ENCODE results near the gene ETFA.
"Not testable (repeated sequence)": the region's sequence is repeated elsewhere in the genome, so short reads cannot be mapped to it uniquely, and the experiment has no call there.

Gene ETFA

GRCh38 chr15:76324066-76324465 lies 12.8 kb upstream of the ETFA start:
- no peak for DNase-seq

GRCh38 chr15:76321602-76322001 lies 10.3 kb upstream of the ETFA start:
- DNase-seq = no peak

DNA sequence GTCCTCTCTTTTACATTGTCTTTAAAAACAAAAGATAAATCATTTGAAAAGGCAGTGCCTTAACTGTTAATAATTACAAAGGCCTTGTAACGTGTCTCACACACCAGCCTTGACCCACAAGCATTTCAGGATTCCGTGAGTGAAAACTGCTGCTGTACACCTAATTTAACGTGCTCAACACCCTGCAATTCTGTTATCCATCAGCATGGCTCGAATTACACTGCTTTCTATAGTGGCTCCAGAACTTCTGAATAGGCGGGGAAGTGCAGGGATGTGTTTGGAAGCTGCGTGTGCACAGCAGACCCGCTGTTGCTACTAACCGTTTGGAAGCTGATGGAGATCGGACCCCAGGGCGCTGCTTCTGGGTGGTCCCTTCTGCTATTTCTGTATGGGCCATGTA lies 9.9 kb upstream of the ETFA start:
- no peak for DNase-seq

- DNase-seq = no peak
Measured at GRCh38 chr15:76320012-76320411, 8.7 kb upstream of the ETFA start.

DNA sequence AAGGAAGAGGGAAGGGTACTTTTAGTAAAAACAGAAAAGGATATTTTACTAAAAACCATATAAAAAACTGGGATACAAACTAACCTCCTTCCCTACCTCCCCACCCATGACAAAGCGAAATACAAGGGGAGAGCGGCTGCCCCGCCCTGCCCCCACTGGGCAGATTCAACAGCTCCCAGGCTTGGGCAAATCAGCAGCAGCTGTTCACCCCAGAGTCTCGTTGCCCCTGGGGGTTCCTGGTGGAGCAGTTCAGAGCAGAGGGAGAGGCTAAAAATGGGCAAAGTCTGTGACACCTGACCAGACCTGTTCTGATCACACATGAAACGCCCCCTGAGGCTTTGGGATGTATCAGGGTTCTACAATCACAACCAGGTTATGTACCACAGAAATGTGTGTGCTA lies 2.5 kb upstream of the ETFA start:
- DNase-seq = peak; percentile 53

GRCh38 chr15:76313175-76313567 lies 1.9 kb upstream of the ETFA start:
- not testable (repeated sequence) for DNase-seq

DNA sequence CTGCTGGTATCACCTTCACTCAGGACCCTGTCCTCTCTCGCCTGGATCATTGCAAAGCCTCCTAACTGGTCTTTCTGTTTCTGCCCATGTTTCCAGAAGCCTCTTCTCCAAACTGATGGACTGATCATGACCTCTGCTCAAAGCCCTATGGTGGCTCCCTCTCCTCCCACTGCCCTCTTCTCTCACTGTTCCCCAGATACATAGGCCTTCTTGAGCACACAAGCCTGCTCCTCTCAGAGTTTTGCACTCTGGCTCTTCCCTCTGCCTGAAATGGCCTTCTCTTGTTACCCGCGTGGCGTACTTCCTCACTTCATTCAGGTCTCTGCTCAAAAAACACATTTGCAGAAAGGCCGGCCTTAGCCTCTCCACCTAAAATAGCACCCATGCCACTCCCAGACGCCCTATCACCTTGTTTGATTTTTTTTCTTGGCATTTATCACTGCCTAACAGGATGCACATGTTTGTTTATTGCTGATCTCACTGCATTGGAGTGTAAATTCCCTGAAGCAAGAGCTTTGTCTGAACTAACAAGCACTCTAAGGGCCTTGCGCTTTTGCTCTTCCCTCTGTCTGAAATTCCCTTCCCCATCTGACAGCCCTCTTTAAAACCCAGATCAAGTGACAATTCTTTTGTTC lies 1.4 kb upstream of the ETFA start:
- DNase-seq = no peak

DNA sequence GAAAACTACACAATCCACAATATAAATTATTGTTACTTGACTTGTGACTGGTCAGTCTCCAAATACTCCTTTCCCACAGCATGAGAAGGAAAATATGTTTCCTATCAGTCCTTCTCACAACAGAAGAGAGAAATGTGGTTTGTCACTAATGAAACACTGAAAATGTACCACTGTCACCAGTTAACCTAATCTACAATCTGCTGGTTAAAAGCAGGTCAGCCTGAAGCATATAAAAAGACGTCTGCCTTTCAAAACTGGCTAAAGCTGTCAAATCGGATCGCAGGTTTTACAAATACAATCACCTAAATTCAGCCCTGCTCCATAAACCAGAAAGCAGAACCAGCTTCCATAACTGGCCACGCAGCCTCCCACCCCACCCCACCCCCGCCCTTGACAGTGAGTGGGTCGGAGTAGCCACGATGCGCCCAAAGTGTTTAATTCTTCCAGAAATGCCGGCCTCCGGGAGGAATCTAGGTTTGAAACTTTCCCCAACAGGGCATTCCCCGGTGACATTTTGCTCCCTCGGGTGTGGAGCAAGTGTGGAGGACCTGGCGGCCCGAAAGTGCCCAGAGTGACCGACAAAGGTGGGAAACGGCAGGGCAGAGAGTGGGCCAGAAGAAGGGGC lies 682 bp downstream of the ETFA start:
- peak; percentile 57 for DNase-seq

GRCh38 chr15:76309601-76310330 lies 1.5 kb downstream of the ETFA start:
- DNase-seq = no peak

GRCh38 chr15:76303909-76304308 lies 7.4 kb downstream of the ETFA start:
- DNase-seq = no peak

- DNase-seq = no peak
Measured at GRCh38 chr15:76299786-76300185, 11.5 kb downstream of the ETFA start.

DNA sequence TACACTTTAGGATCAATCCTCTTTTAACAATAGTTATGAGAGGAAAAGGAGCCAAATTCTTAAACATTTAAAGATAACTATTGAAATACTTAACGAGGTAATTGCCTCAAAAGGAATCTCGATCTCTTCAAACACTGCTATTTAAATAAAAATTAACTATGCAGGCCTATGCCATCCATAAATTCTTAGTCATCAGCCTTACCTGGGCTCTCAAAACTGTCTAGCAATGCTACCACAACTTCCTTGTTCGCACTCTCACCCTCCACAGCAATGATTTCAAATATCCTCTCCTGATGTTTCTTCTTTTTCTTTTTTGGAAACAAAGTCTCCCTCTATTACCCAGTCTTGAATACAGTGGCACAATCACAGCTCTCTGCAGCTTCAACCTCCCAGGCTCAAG lies 12.3 kb downstream of the ETFA start:
- no peak for DNase-seq

- not testable (repeated sequence) for DNase-seq
Measured at GRCh38 chr15:76297951-76298350, 13.3 kb downstream of the ETFA start.

- no peak for DNase-seq
Measured at GRCh38 chr15:76296849-76297248, 14.4 kb downstream of the ETFA start.

GRCh38 chr15:76294463-76294862 lies 16.8 kb downstream of the ETFA start:
- DNase-seq = not testable (repeated sequence)

GRCh38 chr15:76293361-76293760 lies 17.9 kb downstream of the ETFA start:
- no peak for DNase-seq

- DNase-seq = no peak
Measured at GRCh38 chr15:76289582-76289981, 21.7 kb downstream of the ETFA start.

GRCh38 chr15:76286271-76286879 lies 24.9 kb downstream of the ETFA start:
- DNase-seq = no peak

- peak; percentile 33 for DNase-seq
Measured at GRCh38 chr15:76285241-76285825, 25.9 kb downstream of the ETFA start.

DNA sequence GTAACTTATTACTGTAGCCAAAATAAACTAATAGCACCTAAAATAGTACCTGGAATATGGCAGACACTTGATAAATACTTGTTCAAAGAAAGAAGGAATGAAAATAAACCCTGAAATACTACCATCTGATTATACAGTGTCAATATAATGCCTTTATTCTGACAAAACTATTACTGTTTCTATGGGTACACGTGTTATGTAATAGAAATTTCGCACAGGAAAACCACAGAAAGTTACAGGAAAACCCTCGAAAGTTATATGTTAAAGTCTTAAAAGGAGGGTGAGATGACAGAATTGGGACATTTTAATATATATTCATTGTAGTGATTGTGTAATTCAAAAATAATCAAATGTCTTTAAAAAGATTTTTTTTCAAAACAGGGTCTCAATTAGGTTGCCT lies 28.8 kb downstream of the ETFA start:
- DNase-seq = no peak

DNA sequence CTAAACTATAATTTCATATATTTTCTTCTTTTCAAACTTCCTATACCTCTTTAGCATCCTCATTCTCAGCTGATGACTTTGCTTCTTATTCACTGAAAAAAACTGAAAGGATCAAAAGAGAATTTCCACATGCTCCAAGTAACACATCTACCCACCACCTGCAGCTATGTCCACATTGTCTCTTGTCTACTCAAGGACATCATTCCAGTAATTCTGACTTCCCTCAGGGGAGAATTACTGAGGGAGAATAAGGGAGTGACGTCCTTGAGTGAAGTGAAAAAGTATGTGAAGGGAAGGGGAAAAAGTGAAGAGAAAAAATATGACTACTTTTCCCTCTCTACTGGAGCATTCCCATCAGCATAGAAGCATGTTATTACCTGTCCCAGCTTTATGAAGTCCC lies 32.6 kb downstream of the ETFA start:
- DNase-seq = no peak

GRCh38 chr15:76274821-76275220 lies 36.4 kb downstream of the ETFA start:
- no peak for DNase-seq

- no peak for DNase-seq
Measured at GRCh38 chr15:76274226-76274625, 37.0 kb downstream of the ETFA start.

DNA sequence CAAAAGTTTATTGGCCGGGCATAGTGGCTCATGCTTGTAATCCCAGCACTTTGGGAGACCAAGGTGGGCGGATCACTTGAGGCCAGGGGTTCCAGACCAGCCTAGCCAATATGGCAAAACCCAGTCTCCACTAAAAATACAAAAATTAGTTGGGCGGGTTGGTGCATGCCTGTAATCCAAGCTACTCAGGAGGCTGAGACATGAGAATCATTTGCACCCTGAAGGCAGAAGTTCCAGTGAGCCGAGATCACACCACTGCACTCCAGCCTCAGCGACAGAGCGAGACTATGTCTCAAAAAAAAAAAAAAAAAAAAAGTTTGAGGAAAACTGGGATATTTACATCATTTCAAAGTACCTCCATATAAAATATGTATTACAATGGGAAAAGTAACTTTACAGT lies 40.4 kb downstream of the ETFA start:
- DNase-seq = no peak
